IMR-90 (cell line): ENCODE measurements around the gene TVP23B. TPM values are rescaled to one million over a fixed set of nuclear protein-coding genes. Genes with fewer than 3 reads are reported as not detected.
"Not testable (repeated sequence)": the region's sequence is repeated elsewhere in the genome, so short reads cannot be mapped to it uniquely, and the experiment has no call there.

Experiments used
- ATAC-seq: fragments of 200-7000 bp; cut with Tn5 transposase; 2 replicates; pipeline ENCODE4 v1.9.1; 2020; ENCODE audit warnings: low read depth, mild to moderate bottlenecking, moderate library complexity
- BruUV-seq: library from RNA; stranded (reverse); fragments of 400-500 nt; replicated peaks from 2 replicates; lab custom pipeline; 2021; lab: Mats Ljungman, UMichigan
- CTCF ChIA-PET: fragments of 300-600 bp; formaldehyde crosslinking; extraction: SDS; loops from one replicate; lab custom pipeline; 2021; ENCODE audit warnings: antibody characterized with exemption; lab: Yijun Ruan, JAX
- POLR2A ChIA-PET: fragments of 300-600 bp; sonication (Branson Sonifier 250); formaldehyde crosslinking; loops from one replicate; lab custom pipeline; 2022; ENCODE audit warnings: antibody characterized with exemption; ENCODE audit not compliant: unreplicated experiment; lab: Charles Lee
- DNase-seq: peaks from one replicate; pipeline ENCODE4 v3.0.0; 2013
- H2AFZ ChIP-seq: replicated peaks from 2 replicates; pipeline ENCODE3; 2013; ENCODE audit warnings: low read length, mild to moderate bottlenecking; ENCODE audit not compliant: poor library complexity
- H2AK5ac ChIP-seq: 2 replicates; pipeline ENCODE4 v1.6.1; 2013; ENCODE audit warnings: low read depth, low read length, inconsistent platforms
- H2AK9ac ChIP-seq: replicated peaks from 2 replicates; pipeline ENCODE3; 2013; ENCODE audit warnings: mild to moderate bottlenecking, low read depth, low read length, moderate library complexity; ENCODE audit not compliant: poor library complexity
- H2BK120ac ChIP-seq: 2 replicates; pipeline ENCODE4 v1.6.1; 2013; ENCODE audit warnings: low read depth, low read length, inconsistent platforms
- H2BK15ac ChIP-seq: 3 replicates; pipeline ENCODE4 v1.6.1; 2013; ENCODE audit warnings: low read depth, low read length, inconsistent platforms
- H2BK20ac ChIP-seq: 2 replicates; pipeline ENCODE4 v1.6.1; 2013; ENCODE audit warnings: low read depth, mild to moderate bottlenecking, inconsistent platforms, low read length, moderate library complexity
- H2BK5ac ChIP-seq: 2 replicates; pipeline ENCODE4 v1.6.1; 2013; ENCODE audit warnings: mild to moderate bottlenecking, low read depth, low read length, inconsistent platforms; ENCODE audit not compliant: poor library complexity, severe bottlenecking
- H3K14ac ChIP-seq: replicated peaks from 2 replicates; pipeline ENCODE4 v1.6.1; 2013; ENCODE audit warnings: low read depth, low read length, inconsistent platforms
- H3K18ac ChIP-seq: 2 replicates; pipeline ENCODE4 v1.6.1; 2013; ENCODE audit warnings: low read depth, low read length, control low read depth
- H3K23ac ChIP-seq: 2 replicates; pipeline ENCODE4 v1.6.1; 2013; ENCODE audit warnings: low read depth, low read length, inconsistent platforms
- H3K27ac ChIP-seq: 2 replicates; pipeline ENCODE4 v1.5.1; 2013; ENCODE audit warnings: mild to moderate bottlenecking, control low read depth, low read length; ENCODE audit not compliant: insufficient read depth
- H3K27me3 ChIP-seq: 2 replicates; pipeline ENCODE4 v1.6.1; 2013; ENCODE audit warnings: low read length; ENCODE audit not compliant: control insufficient read depth, insufficient read depth
- H3K36me3 ChIP-seq: 2 replicates; pipeline ENCODE4 v1.6.1; 2013; ENCODE audit warnings: low read length, mixed read lengths; ENCODE audit not compliant: control insufficient read depth, insufficient read depth
- H3K4ac ChIP-seq: 2 replicates; pipeline ENCODE4 v1.6.1; 2013; ENCODE audit warnings: low read depth, low read length, inconsistent platforms
- H3K4me1 ChIP-seq: 2 replicates; pipeline ENCODE4 v1.6.1; 2013; ENCODE audit warnings: low read length, mixed read lengths; ENCODE audit not compliant: control insufficient read depth, insufficient read depth
- H3K4me2 ChIP-seq: 2 replicates; pipeline ENCODE4 v1.6.1; 2013; ENCODE audit warnings: low read depth, mild to moderate bottlenecking, control low read depth, low read length, moderate library complexity
- H3K4me3 ChIP-seq: 2 replicates; pipeline ENCODE4 v1.5.1; 2013; ENCODE audit warnings: low read depth, mild to moderate bottlenecking, control low read depth, low read length, moderate library complexity; ENCODE audit not compliant: insufficient read depth
- H3K56ac ChIP-seq: 2 replicates; pipeline ENCODE4 v1.6.1; 2013; ENCODE audit warnings: low read length, inconsistent platforms; ENCODE audit not compliant: insufficient read depth; ENCODE audit errors: extremely low read depth
- H3K79me1 ChIP-seq, 2 experiments: 2 replicates each; pipeline ENCODE4 v1.6.1; 2013; ENCODE audit warnings: low read length in 2 of 2, inconsistent platforms in 1 of 2, low read depth in 1 of 2
- H3K9ac ChIP-seq: 2 replicates; pipeline ENCODE4 v1.6.1; 2013; ENCODE audit warnings: low read depth, low read length, control low read depth
- H3K9me1 ChIP-seq: 2 replicates; pipeline ENCODE4 v1.6.1; 2013; ENCODE audit warnings: low read length, inconsistent platforms; ENCODE audit not compliant: insufficient read depth
- H3K9me3 ChIP-seq: 2 replicates; pipeline ENCODE4 v1.6.1; 2013; ENCODE audit warnings: low read length; ENCODE audit not compliant: control insufficient read depth, insufficient read depth
- H4K20me1 ChIP-seq: 2 replicates; pipeline ENCODE4 v1.6.1; 2013; ENCODE audit warnings: low read length, inconsistent platforms; ENCODE audit not compliant: insufficient read depth
- H4K5ac ChIP-seq: 2 replicates; pipeline ENCODE4 v1.6.1; 2013; ENCODE audit warnings: mild to moderate bottlenecking, low read depth, low read length, control low read depth
- H4K8ac ChIP-seq, 2 experiments: 2 replicates each; pipeline ENCODE4 v1.6.1; 2013; ENCODE audit warnings: low read depth in 2 of 2, low read length in 2 of 2, control low read depth in 1 of 2, inconsistent platforms in 1 of 2
- H4K91ac ChIP-seq: 2 replicates; pipeline ENCODE4 v1.6.1; 2013; ENCODE audit warnings: low read depth, low read length, inconsistent platforms; ENCODE audit not compliant: insufficient read depth
- WGBS, 2 experiments: methylation state at CpG; one replicate each; pipeline versions ENCODE4 v1.1.5 to v1.1.7; 2013; ENCODE audit warnings: missing lambda C conversion rate in 2 of 2; ENCODE audit not compliant: insufficient read length in 1 of 2; ENCODE audit errors: extremely low coverage in 2 of 2; 5-methylcytosine and 5-hydroxymethylcytosine counted together
- dilution Hi-C: fragments of 300-500 bp; cut with HindIII; formaldehyde crosslinking; loops from one replicate; pipeline ENCODE4 v1.14.3; 2018; ENCODE audit warnings: low sequenced_read_pairs; ENCODE audit not compliant: unreplicated experiment
- in situ Hi-C: fragments of 300-500 bp; cut with MboI; formaldehyde crosslinking; loops from 3 replicates; pipeline ENCODE4 v1.14.3; 2019; ENCODE audit warnings: low sequenced_read_pairs, inconsistent platforms, mixed read lengths
- intact Hi-C: fragments of 100-400 bp; cut with micrococcal nuclease; formaldehyde crosslinking; loops from 2 replicates; pipeline ENCODE4 v1.10.0; 2022
- polyA plus RNA-seq, 3 experiments: library from polyadenylated mRNA; depleted of rRNA; stranded (reverse); fragments of >200 nt; gene quantifications; 2 replicates each; pipeline ENCODE4 v1.2.3, GENCODE V29; 2012; ENCODE audit warnings: low replicate concordance in 1 of 3
- total RNA-seq: library from RNA; depleted of rRNA; stranded (reverse); fragments of >200 nt; gene quantifications from 2 replicates; pipeline ENCODE4 v1.2.3, GENCODE V29; 2012

The TVP23B gene
- total and polyA plus RNA-seq, 2 of the 4 experiments (the other 2 are of a cell fraction), result 30.9 to 35.7 TPM

- H4K8ac ChIP-seq, H2AFZ ChIP-seq, ATAC-seq, intact Hi-C loops, H3K27me3 ChIP-seq, H3K18ac ChIP-seq, H2BK20ac ChIP-seq, H4K5ac ChIP-seq, H2AK5ac ChIP-seq, H3K36me3 ChIP-seq, H4K91ac ChIP-seq, H3K4me2 ChIP-seq, POLR2A ChIA-PET, in situ Hi-C loops, DNase-seq, H3K4me3 ChIP-seq, H3K9me1 ChIP-seq, H3K14ac ChIP-seq, H3K9ac ChIP-seq, H2BK120ac ChIP-seq, H3K23ac ChIP-seq, H3K9me3 ChIP-seq, BruUV-seq, H2AK9ac ChIP-seq, H3K79me1 ChIP-seq, H3K4ac ChIP-seq, dilution Hi-C loops, H4K20me1 ChIP-seq, H2BK5ac ChIP-seq, H3K4me1 ChIP-seq, H3K27ac ChIP-seq, H2BK15ac ChIP-seq, CTCF ChIA-PET, H3K56ac ChIP-seq: not testable (repeated sequence)
- no CpG with 5 or more reads among the region's 1 CpG for WGBS, 2 experiments
Observed at GRCh38 chr17:18827613-18828012, 46.6 kb downstream of the TVP23B start.
